GM19023 (cell line): ENCODE results near the gene TMEM54.

Experiments used
- ATAC-seq: cut with Tn5 transposase; IDR thresholded peaks from one replicate; pipeline ENCODE4 v1.9.1; 2021; ENCODE audit warnings: mild to moderate bottlenecking, moderate library complexity; ENCODE audit not compliant: unreplicated experiment

The TMEM54 gene

GRCh38 chr1:32900956-32901822 lies at the start of gene TMEM54:
Gene TMEM54 (minus strand): TSS chr1:32901389. CDS start chr1:32901238, 151 bp downstream.
- no peak for ATAC-seq

DNA sequence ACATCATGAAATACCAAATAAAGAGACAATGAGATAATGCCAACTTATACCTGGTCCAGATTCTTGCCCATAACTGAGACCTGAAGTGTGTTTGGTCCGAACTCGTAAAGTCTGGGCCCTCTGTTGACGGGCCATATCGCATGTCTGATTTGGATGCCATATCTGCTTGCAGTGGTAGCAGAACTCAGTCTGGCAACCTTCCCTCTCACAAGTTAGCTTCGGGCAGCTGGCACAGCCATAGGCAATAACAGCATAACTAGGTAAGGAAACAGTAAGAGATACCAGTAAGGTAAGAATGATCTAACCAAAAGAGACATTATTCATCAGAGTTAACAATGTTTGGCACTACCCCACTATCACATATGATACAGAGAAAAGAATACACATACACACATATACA lies 48.3 kb upstream of the TMEM54 start:
- ATAC-seq, result no peak

DNA sequence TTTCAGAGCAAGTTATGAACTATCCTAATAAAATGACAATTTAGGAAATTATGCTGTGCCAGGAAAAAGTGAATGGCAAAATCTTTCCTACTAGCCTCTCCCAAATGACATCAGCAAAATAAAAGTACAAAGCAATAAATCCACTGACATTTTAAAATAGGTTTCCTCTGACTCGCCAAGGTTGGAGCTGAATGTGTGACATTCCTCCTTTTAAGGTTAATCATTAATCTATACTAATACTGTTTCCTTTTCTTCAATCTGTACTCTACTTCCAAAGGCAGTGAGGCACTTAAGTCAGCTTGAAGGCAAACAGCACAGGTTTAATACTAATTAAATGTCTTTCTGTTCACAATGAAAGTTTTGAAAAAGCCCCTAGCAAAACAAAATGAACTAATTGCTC lies 47.7 kb upstream of the TMEM54 start:
- no peak for ATAC-seq

DNA sequence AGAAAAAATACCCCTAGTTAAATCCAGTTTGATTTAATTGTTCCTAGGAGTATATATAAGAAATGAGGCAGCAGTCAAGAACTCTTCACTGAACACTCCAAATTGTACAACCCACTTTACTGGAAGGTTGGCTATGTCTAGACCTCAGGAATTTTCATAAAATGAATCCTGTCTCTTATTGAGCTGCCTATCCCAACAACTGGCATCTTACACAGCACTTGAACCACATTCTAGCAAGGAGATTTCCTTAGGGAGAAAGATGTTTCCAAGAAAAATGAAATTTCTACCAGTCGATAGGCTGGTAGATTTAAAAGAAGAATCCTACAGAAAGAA lies 47.2 kb upstream of the TMEM54 start:
- ATAC-seq, result no peak

DNA sequence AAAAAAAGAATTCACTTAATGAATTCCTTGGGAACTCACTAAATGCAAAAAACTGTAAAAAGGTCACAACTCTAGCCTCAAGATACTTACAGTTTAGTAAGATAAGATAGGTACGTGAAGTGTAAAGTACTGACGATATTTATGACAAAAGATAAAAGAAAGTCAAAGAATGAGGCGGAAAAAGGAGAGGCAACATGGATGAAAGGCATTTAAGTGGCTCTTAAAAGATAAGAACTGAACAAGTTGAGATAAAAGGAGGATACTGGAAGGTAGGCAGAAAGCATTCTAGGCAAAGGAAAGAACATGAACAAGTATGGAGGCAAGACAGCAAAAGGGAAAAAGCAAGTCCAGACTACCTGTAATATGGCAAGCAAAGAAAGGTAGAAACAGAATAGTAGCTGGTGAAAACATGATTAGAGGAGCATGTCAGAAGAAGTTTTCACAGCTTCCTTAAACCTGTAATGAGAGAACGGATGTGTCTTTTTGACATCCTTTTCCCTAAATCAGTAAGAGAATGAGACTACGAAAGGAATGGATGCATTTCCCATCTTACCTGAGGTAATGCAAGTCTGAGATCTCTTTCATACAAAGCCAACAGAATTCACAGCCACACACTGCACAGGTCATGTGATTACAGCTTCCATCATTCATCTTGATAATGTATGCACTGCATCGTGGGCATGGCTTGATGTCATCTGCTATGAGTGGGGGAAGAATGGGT lies 46.6 kb upstream of the TMEM54 start:
- ATAC-seq, result no peak

- ATAC-seq, result no peak
Measured at GRCh38 chr1:32946413-32946812, 45.2 kb upstream of the TMEM54 start.

DNA sequence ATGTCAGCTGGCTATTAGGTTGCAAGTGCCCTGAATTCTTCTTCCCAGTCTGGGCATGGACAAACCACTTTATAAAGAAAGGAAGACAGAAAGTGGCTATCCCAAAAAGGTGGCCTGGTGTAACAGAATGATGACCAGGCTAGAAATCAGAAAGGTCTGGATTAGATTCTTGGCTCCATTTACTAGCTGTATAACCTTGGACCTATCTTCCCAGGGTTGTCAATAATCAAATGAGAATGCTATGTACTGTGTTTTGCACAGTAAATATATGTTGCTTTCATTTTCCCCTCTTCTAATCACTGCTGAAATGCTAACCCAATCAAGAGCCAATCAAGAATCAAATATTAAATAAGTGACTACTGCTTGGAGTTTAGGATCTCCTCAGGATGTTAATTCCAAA lies 43.0 kb upstream of the TMEM54 start:
- no peak for ATAC-seq

DNA sequence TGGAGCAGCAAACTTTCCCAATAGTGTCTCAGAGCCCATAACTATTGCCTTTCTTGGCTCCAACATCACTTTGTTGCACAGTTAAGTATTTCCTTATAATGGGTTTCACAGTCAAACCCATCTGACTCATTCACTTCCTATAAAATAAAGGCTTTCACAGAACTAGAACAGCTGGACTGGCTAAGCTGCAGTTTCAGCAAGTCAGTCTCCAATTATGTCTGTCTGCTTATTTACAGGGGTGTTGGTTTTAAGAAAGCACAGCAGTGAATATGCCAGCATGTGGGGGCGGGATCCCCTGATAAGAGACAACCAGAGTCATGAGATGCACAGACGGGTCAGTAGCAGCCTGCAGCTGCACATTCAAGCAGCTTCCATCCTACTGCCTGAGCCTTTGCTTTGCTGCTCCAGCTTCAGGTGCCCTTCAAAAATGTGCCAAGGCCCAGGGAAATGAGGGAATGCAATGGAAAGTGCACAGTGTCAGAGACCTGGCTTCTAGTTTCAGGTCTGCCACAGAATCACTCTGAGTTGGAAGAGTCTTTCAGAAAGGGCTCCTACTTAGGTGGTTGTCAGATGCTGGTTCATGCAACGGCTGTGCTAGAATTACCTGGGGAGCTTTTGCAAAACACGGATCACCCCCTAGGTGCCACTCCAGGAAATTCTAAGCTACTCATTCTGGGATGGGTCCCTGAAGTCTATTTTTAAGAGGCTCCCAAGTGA lies 38.6 kb upstream of the TMEM54 start:
- no peak for ATAC-seq

DNA sequence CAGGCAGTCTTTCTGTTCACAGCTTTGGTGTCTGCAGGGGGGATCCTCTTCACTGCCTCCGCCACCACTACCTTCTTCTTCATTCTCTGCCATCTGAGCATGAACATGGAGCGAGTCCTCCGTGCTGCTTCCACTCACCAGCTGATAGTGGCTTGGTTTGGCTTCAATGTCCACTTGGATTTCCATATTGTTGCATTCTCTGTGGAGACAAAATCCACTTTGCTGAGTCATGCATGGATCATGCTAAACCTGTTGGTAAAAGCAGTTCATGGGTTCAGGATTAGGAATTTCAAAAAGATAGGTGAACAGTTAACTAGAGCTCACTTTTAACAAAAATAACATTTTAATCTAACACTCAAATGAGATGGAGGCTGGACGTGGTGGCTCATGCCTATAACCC lies 35.9 kb upstream of the TMEM54 start:
- ATAC-seq, result no peak

GRCh38 chr1:32934535-32934934 lies 33.3 kb upstream of the TMEM54 start:
- ATAC-seq, result no peak

DNA sequence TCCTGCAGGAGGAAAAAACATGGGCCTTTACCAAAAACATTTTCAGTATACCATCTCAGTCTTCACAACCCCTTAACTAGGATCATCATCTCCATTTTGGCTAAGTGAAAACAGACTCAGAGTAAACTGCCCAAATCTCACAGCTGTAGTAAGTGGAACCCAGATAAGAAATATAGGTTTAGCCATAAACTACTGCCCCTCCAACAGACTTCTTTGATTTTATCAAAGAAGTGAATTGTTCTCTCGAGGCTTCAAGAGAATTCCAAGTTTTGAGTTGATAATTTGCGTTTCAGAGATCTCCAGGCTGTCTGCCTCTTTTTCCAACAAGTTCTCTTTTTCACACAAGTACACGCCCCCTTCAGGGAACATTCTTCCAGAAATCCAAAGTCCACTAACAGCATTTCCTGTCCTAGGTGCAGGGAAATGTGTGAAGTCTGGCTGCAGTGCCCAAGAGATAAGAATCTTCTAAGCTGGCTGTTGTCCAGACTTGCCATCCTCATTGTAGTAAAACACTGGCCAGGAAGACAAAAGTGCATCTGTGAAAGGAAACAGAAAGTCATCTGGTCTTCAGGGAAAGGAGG lies 32.6 kb upstream of the TMEM54 start:
- ATAC-seq, result no peak

DNA sequence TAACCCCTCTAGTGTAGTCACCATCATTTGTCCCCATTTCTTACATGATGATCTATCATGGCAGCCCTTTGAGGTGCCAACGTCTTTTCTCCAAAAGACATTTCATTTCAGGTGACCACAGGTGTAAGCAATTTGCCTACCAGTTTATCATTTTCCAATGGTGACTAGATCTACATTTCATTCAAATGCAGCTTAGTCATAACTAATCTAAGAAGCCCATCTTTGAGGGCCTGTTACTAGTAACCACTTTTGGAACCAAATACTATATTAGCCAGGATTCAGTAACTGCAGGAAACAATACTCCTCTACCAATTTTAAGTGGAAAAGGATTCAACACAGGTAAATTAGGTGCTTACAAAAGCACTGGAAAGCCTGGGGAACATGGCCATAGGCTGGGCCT lies 30.6 kb upstream of the TMEM54 start:
- no peak for ATAC-seq

DNA sequence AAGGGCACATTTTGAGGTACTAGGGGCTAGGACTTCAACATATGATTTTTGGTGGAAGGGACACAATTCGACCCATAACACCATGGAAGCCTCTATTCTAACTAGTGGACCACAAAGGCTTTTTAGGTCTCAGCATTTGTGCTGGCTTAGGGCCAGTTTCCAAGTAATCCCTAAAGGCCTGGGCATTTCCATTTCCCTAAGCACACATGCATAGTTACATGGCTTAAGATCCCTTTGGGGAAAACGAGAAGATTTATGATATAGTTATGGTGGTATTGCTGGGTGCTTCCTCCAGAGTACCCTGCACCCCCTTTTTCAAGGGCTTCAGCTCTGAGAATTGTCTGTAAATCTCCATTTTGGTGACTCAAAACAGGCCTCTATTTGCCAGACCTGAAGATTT lies 28.2 kb upstream of the TMEM54 start:
- ATAC-seq, result no peak

GRCh38 chr1:32928715-32929114 lies 27.5 kb upstream of the TMEM54 start:
- no peak for ATAC-seq

DNA sequence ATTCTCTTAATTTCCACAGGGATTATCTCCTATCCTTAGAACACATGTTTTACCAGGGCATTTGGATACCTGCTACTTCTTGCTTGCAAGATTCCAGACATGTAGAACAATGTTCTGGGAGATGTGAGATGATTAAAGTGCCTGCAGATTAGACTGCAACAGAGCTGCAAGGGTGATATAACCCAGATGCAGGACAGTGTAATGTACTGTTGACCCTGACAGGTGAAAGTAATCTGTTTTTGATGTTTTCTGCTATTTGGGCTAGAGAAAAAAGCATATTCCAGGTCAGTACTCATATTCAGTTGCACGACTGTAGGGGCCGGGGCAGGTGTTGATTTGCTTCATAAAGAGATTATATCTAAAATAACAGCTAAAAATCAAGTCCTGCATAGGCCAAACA lies 27.1 kb upstream of the TMEM54 start:
- no peak for ATAC-seq

DNA sequence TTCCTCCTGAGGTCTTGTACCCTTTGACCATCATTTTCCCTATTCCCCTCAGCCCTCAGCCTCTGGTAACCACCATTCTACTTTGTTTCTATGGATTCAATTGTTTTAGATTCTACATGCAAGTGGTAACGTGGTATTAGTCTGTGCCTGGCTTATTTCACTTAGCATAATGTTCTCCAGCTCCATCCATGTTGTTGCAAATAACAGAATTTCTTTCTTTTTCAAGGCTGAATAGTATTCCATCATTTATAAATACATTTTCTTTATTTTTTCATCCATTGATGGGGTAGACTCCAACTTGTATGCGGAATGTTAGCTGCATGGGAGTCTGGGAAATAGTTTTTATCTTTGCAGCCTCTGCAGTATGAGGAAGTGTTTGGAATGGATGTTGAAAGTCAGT lies 26.3 kb upstream of the TMEM54 start:
- no peak for ATAC-seq

DNA sequence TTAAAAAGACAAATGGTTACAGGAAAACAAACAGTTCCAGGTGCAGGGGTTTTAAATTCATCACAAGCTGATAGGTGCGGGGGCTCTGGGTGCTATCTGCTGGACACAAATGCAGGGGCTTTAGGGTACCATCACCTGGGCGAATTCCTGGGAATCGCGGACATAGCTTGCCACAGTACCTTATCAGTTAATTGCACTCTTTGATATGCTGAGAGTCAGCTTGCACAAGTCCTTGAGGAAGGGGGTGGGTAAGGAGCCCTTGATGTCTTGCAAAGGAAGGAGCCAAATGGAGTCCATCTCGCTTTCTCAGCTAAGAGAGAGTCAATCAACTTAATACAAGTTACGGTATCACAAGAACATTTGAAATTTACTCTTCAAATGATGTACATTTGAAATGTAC lies 25.4 kb upstream of the TMEM54 start:
- no peak for ATAC-seq

DNA sequence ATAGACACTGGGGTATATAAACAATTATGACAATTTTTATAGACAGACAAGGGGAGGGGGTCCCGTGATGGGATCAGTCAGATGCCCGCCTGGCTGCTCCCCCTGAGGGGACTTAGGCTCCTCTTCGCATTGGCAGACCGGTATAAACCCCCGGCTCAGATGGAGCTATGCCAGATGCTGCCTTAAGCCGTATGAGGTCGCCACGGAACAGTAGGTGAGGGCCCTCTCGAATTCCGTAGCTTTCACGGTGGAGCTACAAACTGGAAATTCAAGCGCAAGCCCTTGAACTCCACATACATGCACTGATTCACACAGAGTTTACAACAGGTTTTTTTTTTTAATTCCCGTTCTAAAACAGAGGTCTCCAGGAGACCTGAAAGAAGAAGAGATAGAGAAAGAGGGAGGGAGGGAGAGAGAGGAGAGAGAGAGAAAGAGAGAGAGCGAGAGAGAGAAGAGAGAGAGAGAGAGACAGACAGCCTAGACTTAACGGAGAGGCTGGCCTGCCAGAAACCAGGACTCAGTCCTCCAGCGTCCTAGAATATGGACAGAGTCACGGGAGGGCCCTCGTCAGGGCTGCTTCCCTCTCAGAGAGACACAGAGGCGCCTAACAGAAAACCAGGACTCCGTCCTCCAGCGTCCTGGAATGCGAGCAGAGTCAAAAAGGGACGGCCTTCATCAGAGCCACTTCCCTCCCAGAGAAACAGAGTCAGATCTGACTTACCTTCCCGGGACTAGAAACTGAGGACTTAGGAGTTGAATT lies 24.4 kb upstream of the TMEM54 start:
- no peak for ATAC-seq

DNA sequence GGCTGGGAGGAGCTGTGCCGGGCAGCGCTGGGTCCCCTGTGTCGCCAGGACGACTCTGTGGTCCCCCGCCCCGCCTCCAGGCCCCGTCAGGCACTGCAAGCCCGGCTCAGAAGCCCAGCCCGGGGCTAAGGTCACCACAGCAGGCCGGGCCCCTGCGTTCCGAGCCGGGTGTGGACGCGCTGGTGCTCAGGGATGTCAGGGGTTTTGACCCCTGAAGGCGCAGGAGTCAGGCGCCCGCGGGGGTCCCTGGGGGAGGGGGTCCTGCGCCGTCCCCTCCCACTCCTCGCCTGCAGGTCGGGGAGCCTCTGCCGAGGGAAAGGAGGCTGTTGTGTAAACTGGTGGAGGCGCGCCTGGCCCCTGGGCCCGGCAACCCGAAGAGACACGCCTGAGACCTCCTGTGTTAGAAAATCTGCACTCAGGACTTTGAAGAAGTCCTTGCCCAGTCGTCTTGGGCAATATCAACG lies 23.7 kb upstream of the TMEM54 start:
- no peak for ATAC-seq

DNA sequence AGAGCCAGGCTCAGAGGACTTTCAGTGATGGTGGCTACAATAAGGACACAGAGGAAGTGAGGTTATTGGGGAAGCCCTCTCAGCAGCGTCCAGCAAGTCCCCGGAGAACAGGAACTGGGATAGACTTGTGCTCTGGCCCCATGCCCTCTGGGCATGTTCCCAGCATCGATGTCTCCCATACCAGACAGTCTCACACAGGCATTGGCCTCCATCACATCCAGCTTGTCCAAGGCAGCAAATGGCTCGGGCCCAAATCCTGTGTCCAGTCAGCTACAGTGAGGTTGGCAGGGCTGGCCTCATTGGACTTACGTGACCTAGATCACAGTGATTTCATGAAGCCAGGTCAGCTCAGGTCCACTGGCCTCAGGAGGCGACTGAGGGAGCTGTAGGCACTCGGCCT lies 19.6 kb upstream of the TMEM54 start:
- ATAC-seq, result no peak
